Activated CD4-positive, alpha-beta T cell treated with anti-CD3 and anti-CD28 coated beads, Interleukin-2, Interleukin-6, amounts not matched to agents 100 ng/mL and 50 ng/mL, durations not matched to agents 16 hours and 8 hours (primary cell): ENCODE results near the gene TARDBP.
"Not testable (repeated sequence)": the region's sequence is repeated elsewhere in the genome, so short reads cannot be mapped to it uniquely, and the experiment has no call there.

Experiments
- DNase-seq: peaks from one replicate; pipeline ENCODE4 v3.0.0-alpha.2; 2020

The TARDBP gene

GRCh38 chr1:11012260-11013159 is at the start of gene TARDBP:
TARDBP (plus strand) TSS chr1:11012654; CDS start chr1:11013728, 1,074 bp downstream.
- DNase-seq: peak; percentile 91

DNA sequence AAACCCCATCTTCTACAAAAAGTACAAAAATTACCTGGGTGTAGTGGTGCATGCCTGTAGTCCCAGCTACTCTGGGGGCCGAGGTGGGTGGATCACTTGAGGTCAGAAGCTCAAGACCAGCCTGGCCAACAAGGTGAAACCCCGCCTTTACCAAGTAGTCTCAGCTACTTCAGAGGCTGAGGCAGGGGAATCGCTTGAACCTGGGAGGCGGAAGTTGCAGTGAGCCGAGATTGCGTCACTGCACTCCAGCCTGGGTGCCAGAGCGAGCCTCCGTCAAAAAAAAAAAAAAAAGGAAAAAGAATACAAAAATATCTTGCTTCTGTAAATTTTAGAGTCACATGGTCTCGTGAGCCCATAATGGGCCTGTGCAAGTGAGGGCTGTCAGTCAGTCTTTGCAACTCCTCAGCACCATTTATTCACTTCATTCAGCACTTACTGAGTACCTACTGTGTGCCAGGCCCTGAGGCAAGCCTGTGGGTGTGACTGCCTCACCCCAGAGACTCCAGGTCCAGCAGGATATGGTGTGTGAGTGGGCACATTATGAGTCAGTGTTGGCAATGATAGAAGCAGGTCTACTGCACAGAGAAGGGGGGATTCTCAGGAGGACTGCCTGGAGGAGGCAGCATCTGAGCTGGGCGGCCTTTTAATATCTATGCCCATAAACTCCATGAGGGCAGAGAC is 46.8 kb upstream of the TARDBP start:
- peak; percentile 34 for DNase-seq

- no peak for DNase-seq
Observed at GRCh38 chr1:10967090-10967489, 45.4 kb upstream of the TARDBP start.

GRCh38 chr1:10968411-10968826 is 44.0 kb upstream of the TARDBP start:
- DNase-seq: no peak

GRCh38 chr1:10969267-10969970 is 43.0 kb upstream of the TARDBP start:
- DNase-seq: no peak

GRCh38 chr1:10969971-10970332 is 42.5 kb upstream of the TARDBP start:
- DNase-seq: no peak

- DNase-seq: no peak
Observed at GRCh38 chr1:10973552-10973951, 38.9 kb upstream of the TARDBP start.

- no peak for DNase-seq
Observed at GRCh38 chr1:10973956-10974881, 38.2 kb upstream of the TARDBP start.

- DNase-seq: no peak
Observed at GRCh38 chr1:10975567-10976326, 36.7 kb upstream of the TARDBP start.

DNA sequence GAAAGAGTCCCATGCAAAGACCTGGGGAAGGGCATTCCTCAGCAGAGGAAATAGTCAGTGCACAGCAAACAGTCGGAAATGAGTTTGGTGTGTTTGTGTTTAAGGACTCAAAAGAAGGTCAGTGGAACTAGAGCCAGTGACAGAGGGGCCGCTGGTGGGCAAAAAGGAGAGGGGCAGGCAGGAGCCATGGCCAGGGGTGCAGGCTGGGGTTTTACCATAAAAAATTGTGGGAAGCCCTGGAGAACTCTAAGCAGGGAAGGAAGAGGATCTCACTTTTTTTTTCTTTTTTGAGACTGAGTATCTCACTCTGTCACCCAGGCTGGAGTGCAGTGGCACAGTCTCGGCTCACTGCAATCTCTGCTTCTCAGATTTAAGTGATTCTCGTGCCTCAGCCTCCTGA is 33.7 kb upstream of the TARDBP start:
- no peak for DNase-seq

GRCh38 chr1:10979483-10979920 is 33.0 kb upstream of the TARDBP start:
- no peak for DNase-seq

- DNase-seq: no peak
Observed at GRCh38 chr1:10980094-10980577, 32.3 kb upstream of the TARDBP start.

DNA sequence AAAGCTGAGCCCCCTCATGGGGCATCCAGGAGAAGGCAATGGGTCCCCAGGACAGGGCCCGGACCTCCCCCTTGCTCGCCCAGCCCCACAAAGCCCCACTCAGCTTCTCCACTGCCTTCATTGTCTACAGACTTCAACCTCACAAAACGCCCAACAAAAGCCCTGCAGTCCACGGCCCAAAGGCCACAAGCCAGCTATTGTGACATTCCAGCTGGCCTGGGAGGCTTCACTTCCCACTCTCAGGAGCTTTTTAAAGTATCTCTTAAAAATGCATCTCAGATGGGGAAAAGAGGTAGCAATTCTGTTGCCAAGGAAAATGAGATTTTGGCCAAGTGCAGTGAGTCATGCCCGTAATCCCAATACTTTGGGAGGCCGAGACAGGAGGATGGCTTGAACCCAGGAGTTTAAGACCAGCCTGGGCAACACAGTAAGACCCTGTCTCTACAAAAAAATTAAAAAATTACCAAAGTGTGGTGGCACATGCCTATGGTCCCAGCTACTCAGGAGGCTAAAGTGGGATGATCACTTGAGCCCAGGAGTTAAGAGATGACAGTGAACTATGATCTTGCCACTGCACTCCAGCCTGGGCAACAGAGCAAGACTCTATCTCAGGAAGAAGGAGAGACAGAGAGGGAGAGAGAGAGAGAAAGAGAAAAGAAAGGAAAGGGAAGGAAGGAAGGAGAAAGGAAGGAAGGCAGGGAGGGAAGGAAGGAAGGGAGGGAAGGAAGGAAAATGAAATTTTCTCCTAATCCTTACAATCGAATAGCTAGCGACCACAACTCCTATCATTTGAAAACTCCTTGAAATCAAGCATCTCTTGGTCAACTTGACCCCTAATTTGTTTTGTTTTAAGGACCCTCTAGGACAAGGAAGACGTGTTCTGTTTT is 31.4 kb upstream of the TARDBP start:
- DNase-seq: no peak

- no peak for DNase-seq
Observed at GRCh38 chr1:10986525-10986890, 25.9 kb upstream of the TARDBP start.

DNA sequence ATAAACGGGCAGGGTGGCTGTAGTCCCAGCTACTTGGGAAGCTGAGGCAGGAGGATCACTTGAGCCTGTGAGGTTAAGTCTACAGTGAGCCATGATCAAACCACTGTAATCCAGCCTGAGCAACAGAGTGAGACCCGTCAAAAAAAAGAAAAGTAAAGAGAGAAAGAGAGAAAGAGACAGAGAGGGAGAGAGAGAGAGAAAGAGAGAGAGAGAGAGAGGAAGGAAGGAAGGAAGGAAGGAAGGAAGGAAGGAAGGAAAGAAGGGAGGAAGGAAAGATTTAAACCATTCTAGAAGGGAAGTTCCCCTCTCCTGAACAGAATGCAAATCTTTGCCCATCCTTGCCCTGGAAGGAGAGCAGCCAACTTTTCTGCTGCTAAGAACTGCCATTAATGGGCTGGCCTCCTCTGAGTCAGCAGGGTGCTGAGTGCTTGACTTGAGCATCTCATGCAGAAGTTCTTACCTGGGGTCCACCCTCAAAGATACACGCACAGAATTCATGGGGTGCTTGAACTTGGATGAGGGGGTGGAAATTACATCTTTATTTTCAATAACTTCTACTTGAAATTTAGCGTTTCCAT is 24.5 kb upstream of the TARDBP start:
- no peak for DNase-seq

- no peak for DNase-seq
Observed at GRCh38 chr1:10989095-10989494, 23.4 kb upstream of the TARDBP start.

- not testable (repeated sequence) for DNase-seq
Observed at GRCh38 chr1:10989920-10990516, 22.4 kb upstream of the TARDBP start.

DNA sequence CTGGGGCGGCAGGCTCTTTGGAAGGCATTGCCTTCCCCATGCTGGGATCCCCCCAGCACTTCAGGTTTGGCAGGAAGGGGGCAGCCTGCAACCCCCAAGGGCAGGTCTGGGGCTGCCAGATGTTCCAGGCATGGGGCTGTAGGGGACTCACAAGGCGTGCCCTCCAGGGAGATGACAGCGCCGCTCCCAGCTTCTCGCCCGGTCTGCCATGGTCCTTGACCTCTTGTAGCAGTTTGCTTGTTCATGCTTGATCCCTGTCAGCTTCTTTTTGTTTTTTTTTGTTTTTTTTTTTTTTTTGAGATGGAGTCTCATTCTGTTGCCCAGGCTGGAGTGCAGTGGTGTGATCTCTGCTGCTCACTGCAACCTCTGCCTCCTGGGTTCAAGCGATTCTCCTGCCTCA is 21.6 kb upstream of the TARDBP start:
- DNase-seq: no peak

GRCh38 chr1:10992004-10992403 is 20.4 kb upstream of the TARDBP start:
- DNase-seq: not testable (repeated sequence)

GRCh38 chr1:10992864-10993263 is 19.6 kb upstream of the TARDBP start:
- DNase-seq: no peak
